ENCODE results near the gene PLEKHA8.
"Not testable (repeated sequence)": the region's sequence is repeated elsewhere in the genome, so short reads cannot be mapped to it uniquely, and the experiment has no call there.

PLEKHA8 gene

DNA sequence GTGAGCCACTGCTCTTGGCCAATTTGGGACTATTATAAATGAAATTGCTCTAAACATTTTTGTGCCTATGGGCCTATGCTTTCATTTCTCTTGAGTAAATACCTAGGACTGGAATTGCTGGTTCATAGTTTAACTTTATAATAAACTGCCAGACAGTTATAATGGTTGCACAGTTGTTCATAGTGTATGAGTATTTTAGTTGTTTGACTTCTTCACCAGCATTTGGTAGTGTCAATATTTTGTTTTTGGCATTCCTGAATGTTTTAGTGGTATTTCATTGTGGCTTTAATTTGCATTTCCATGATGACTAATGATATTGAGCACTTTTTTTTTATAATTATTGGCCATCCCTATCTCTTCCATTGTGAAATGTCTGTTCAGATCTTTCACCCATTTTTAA, 29.5 kb downstream of the PLEKHA8 start:
- Histone ChIP-seq H3K4me3 (no peak overlapping the region), H3K9me3 (ENCODE audit: low read depth, low read length) (no peaks in the 10 kb centered on the region), H3K9ac (ENCODE audit: insufficient read length) (no peak overlapping the region), H3K36me3 (ENCODE audit: insufficient read depth, low read length) (peaks cover 35% of the 10 kb centered on the region), H3K27ac (no peak overlapping the region)
- no peak for DNase-seq (ENCODE audit: low read depth, low spot score)
- TF ChIP-seq FOXP2 (optimal IDR thresholded peaks at IDR 0.05; ENCODE audit: control extremely low read depth, extremely low read length, insufficient read depth) (no peak), EZH2 (IDR thresholded peaks at IDR 0.05) (no peak), POLR2AphosphoS5 (IDR thresholded peaks at IDR 0.05; ENCODE audit: borderline replicate concordance, low read depth, low read length) (no peak)

DNA sequence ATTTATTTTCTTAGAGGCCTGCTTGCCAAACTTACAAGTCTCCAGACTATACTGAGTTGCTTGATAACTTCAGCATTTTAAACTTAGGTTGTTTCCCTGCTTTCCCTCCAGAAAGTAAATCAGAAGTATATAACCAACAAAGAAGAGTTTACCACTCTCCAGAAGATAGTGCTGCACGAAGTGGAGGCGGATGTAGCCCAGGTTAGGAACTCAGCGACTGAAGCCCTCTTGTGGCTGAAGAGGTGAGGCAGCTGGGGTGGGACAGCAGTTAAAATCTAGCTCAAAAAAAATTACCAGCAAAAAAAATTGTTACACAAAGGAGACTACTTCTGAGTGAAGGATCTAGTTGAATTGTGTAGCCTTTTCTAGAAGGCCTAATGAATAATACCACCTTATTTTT, 33.6 kb downstream of the PLEKHA8 start:
- not testable (repeated sequence) for DNase-seq (ENCODE audit: low read depth, low spot score); H3K9ac ChIP-seq (ENCODE audit: insufficient read length); H3K9me3 ChIP-seq (ENCODE audit: low read depth, low read length); H3K4me3 ChIP-seq; H3K27ac ChIP-seq
- peaks cover 22% of the 10 kb centered on the region for H3K36me3 ChIP-seq (ENCODE audit: insufficient read depth, low read length)

DNA sequence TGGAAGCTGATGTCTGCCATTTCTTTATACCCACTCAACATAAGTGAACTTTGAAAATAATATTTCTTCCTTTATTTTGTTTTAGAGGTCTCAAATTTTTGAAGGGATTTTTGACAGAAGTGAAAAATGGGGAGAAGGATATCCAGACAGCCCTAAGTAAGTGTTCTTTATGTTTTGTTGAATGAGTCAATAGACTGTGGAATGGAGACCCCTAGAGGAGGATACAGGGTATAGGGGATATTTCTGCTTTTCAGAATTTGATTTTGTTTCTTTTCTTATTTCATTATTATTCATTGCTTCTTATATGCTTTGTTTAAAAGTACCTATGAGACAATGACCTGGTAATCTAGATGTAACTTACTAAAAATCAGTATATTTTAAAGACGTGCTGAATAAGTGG, 34.4 kb downstream of the PLEKHA8 start:
- no peak overlapping the region for H3K9ac ChIP-seq (ENCODE audit: insufficient read length)
- no peaks in the 10 kb centered on the region for H3K9me3 ChIP-seq (ENCODE audit: low read depth, low read length)
- H3K27ac ChIP-seq: no peak overlapping the region
- peaks cover 18% of the 10 kb centered on the region for H3K36me3 ChIP-seq (ENCODE audit: insufficient read depth, low read length)
- no peak overlapping the region for H3K4me3 ChIP-seq
- peak; percentile 16 for DNase-seq (ENCODE audit: low read depth, low spot score)
- TF ChIP-seq FOXP2 (optimal IDR thresholded peaks at IDR 0.05; ENCODE audit: control extremely low read depth, extremely low read length, insufficient read depth) (no peak), POLR2AphosphoS5 (IDR thresholded peaks at IDR 0.05; ENCODE audit: borderline replicate concordance, low read depth, low read length) (no peak), EZH2 (IDR thresholded peaks at IDR 0.05) (no peak)

DNA sequence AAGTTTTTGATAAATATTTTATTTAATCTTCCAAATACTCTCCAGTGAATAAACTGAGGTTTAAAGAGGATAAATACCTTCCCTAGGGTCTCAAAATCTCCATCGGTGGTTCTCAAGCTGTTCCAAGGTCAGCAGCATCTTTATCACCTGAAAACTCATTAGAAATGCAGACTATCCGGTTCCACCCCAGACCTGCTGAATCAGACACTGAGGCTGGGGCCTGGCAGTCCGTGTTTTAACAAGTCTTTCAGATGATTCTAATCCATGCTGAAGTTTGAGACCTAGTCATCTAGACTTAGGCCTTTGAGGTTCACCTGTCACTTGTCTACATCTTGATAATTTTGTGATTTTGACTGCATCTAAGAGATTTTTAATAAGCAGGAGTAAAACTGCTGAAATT, 37.5 kb downstream of the PLEKHA8 start:
- no peak for TF ChIP-seq EZH2 (IDR thresholded peaks at IDR 0.05)
- no peaks in the 10 kb centered on the region for H3K9me3 ChIP-seq (ENCODE audit: low read depth, low read length)
- H3K27ac ChIP-seq: no peak overlapping the region
- H3K9ac ChIP-seq (ENCODE audit: insufficient read length): no peak overlapping the region
- no peak for DNase-seq (ENCODE audit: low read depth, low spot score)
- no peak overlapping the region for H3K4me3 ChIP-seq
- H3K36me3 ChIP-seq (ENCODE audit: insufficient read depth, low read length): peaks cover 5% of the 10 kb centered on the region

DNA sequence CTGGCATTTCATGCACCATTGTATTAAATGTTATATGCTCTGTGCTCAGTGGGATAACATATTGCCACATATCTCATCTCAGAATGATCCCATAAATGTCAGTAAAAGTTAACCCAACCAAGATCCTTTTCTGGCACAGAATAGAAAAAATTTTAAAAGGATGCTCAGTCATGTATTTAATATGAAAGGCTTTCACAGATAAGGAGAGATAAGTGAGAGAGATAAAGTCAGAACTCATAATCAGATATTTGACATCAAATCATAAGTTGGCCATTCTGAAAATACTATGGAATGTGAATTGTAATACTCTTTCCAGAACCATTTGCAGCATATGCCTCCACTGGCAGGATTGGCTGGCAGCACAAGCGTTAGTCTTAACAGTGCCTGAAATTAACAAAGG, 38.5 kb downstream of the PLEKHA8 start:
- Histone ChIP-seq H3K4me3 (no peak overlapping the region), H3K36me3 (ENCODE audit: insufficient read depth, low read length) (peaks cover 5% of the 10 kb centered on the region), H3K9me3 (ENCODE audit: low read depth, low read length) (no peaks in the 10 kb centered on the region), H3K9ac (ENCODE audit: insufficient read length) (no peak overlapping the region), H3K27ac (no peak overlapping the region)
- TF ChIP-seq EZH2 (IDR thresholded peaks at IDR 0.05) (no peak), FOXP2 (optimal IDR thresholded peaks at IDR 0.05; ENCODE audit: control extremely low read depth, extremely low read length, insufficient read depth) (no peak), POLR2AphosphoS5 (IDR thresholded peaks at IDR 0.05; ENCODE audit: borderline replicate concordance, low read depth, low read length) (no peak)
- DNase-seq (ENCODE audit: low read depth, low spot score): no peak

DNA sequence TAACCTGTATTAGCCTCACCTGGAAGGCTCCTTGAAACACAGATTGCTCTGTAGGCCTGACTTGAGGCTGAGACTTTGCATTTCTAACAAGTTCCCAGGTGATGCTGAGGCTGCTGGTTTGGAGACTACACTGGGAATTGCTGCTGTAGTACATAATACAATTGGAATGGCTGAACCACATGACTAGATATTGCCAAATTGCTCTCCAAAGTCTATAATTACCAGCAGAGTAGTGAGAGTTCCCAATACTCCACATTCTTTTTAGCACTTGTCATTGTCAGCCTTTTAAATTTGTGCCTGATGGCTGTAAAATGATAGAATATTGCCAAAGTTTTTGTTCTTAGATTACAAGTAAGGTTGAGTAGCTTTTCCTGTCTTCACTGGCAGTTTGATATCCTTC, 39.9 kb downstream of the PLEKHA8 start:
- no peaks in the 10 kb centered on the region for H3K9me3 ChIP-seq (ENCODE audit: low read depth, low read length)
- H3K9ac ChIP-seq (ENCODE audit: insufficient read length): no peak overlapping the region
- no peak overlapping the region for H3K4me3 ChIP-seq
- peaks cover 1% of the 10 kb centered on the region for H3K36me3 ChIP-seq (ENCODE audit: insufficient read depth, low read length)
- TF ChIP-seq EZH2 (IDR thresholded peaks at IDR 0.05): no peak
- no peak for TF ChIP-seq POLR2AphosphoS5 (IDR thresholded peaks at IDR 0.05; ENCODE audit: borderline replicate concordance, low read depth, low read length)
- no peak for DNase-seq (ENCODE audit: low read depth, low spot score)
- H3K27ac ChIP-seq: no peak overlapping the region

DNA sequence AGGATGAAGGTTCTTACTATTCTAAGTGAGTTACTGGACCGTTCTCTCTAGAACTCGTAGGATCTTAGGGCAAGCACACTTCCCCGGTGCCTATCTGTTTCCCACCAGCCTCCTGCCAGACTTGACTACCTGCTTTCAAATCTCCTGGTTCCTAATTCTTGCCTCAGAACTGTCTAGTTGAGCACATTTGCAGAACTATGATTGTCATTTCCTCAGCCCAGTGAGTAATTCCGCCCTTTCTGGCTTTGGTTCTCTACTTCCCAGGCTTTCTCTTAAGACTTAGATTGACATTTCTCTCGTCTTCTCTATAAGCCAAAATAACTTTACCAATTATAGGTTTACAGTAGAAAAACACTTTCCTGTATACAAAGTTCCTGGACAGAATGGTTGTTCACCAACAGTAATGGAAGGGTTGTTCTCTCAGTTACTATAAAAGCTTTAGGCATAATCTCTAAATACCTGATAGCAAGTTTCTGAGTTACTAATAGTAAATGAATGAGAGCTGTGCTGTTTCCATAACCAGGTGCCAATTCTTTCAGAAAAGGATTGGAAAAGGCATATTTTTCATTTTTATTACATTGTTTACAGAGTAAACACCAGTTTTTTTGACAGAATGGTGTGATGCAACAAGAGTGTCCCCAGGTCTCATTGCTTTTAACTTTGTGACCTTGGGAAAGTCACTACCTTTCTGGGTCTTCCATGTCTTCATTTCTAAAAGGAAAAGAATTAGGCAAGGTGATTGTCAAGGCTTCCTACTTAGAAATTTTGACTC, 41.1 kb downstream of the PLEKHA8 start:
- DNase-seq (ENCODE audit: low read depth, low spot score): no peak
- Histone ChIP-seq H3K9ac (ENCODE audit: insufficient read length) (no peak overlapping the region), H3K36me3 (ENCODE audit: insufficient read depth, low read length) (no peaks in the 10 kb centered on the region; the same call in 1 of the 2 replicates), H3K9me3 (ENCODE audit: low read depth, low read length) (no peaks in the 10 kb centered on the region), H3K4me3 (no peak overlapping the region), H3K27ac (no peak overlapping the region)
- no peak for TF ChIP-seq FOXP2 (optimal IDR thresholded peaks at IDR 0.05; ENCODE audit: control extremely low read depth, extremely low read length, insufficient read depth)
- TF ChIP-seq POLR2AphosphoS5 (IDR thresholded peaks at IDR 0.05; ENCODE audit: borderline replicate concordance, low read depth, low read length): no peak
- no peak for TF ChIP-seq EZH2 (IDR thresholded peaks at IDR 0.05)

DNA sequence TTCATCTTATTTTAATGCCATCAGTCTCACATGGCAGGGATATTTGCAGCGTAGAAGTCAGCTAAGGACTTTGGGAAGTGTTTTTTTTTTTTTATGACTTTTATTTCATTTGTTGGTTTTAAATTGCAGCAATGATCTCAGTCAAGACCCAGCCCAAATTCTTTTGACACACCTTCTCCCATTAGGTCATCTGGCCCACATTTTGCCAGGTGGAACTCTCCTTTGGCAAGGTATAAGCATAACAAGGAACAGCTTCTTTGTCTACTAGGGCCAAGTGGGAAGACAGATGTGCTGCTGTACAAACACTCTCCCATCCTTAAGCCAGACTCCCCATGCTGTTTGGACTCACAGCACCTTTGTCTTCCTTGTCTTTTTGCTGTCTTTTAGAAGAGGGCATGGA, 41.8 kb downstream of the PLEKHA8 start:
- DNase-seq (ENCODE audit: low read depth, low spot score): no peak
- Histone ChIP-seq H3K4me3 (no peak overlapping the region), H3K9ac (ENCODE audit: insufficient read length) (no peak overlapping the region), H3K9me3 (ENCODE audit: low read depth, low read length) (no peaks in the 10 kb centered on the region), H3K27ac (no peak overlapping the region), H3K36me3 (ENCODE audit: insufficient read depth, low read length) (no peaks in the 10 kb centered on the region; the same call in 1 of the 2 replicates)
- no peak for TF ChIP-seq POLR2AphosphoS5 (IDR thresholded peaks at IDR 0.05; ENCODE audit: borderline replicate concordance, low read depth, low read length)
- no peak for TF ChIP-seq EZH2 (IDR thresholded peaks at IDR 0.05)
- no peak for TF ChIP-seq FOXP2 (optimal IDR thresholded peaks at IDR 0.05; ENCODE audit: control extremely low read depth, extremely low read length, insufficient read depth)

DNA sequence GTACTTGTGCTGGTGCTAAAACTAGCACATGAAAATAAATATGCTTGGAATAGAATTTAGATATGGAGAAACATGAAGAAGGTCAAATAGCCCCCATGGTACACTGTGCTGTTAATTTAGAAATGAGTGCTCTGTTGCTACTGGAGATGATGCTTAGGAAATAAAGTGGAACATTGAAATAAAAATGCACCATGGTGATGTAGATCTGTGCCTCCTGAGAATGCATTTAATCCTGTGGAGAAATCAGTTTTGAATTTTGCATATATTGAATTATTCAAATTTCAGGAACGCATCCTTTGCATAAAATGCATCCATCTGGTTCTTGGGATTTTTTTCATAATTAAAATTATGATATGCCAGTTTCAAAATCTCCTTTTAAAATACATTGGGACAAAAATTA, 44.5 kb downstream of the PLEKHA8 start:
- H3K36me3 ChIP-seq (ENCODE audit: insufficient read depth, low read length): no peaks in the 10 kb centered on the region; the same call in 1 of the 2 replicates
- H3K9me3 ChIP-seq (ENCODE audit: low read depth, low read length): no peaks in the 10 kb centered on the region
- DNase-seq (ENCODE audit: low read depth, low spot score): no peak
- TF ChIP-seq FOXP2 (optimal IDR thresholded peaks at IDR 0.05; ENCODE audit: control extremely low read depth, extremely low read length, insufficient read depth) (no peak), EZH2 (IDR thresholded peaks at IDR 0.05) (no peak), POLR2AphosphoS5 (IDR thresholded peaks at IDR 0.05; ENCODE audit: borderline replicate concordance, low read depth, low read length) (no peak)
- H3K9ac ChIP-seq (ENCODE audit: insufficient read length): no peak overlapping the region
- no peak overlapping the region for H3K27ac ChIP-seq
- H3K4me3 ChIP-seq: no peak overlapping the region
